HG02981 (cell line): ENCODE measurements around the gene PABPC1L.

Experiments
- ATAC-seq: cut with Tn5 transposase; IDR thresholded peaks from one replicate; pipeline ENCODE4 v1.9.1; 2021; ENCODE audit warnings: mild to moderate bottlenecking, moderate library complexity; ENCODE audit not compliant: unreplicated experiment

PABPC1L gene

GRCh38 chr20:44942264-44942973, 32.6 kb downstream of the PABPC1L start:
- no peak for ATAC-seq

DNA sequence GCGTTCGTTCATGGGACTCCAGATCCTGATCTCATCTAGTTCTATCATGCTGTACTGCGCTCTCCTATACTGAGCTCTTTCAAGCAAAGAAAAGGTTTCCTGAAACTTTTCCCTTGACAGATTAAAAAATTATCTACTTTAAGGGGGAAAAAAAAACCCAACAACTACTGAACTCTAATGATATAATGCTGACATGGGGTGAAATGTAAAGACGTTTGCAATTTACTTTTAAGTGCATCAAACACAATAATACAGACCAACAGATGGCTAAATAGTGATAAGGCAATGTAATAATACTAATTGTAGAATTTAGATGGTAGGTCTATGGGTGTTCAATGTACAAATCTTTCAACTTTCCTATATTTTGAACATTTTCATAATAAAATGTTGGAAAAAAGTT, 34.0 kb downstream of the PABPC1L start:
- no peak for ATAC-seq

GRCh38 chr20:44945261-44945660, 35.4 kb downstream of the PABPC1L start:
- ATAC-seq: no peak

DNA sequence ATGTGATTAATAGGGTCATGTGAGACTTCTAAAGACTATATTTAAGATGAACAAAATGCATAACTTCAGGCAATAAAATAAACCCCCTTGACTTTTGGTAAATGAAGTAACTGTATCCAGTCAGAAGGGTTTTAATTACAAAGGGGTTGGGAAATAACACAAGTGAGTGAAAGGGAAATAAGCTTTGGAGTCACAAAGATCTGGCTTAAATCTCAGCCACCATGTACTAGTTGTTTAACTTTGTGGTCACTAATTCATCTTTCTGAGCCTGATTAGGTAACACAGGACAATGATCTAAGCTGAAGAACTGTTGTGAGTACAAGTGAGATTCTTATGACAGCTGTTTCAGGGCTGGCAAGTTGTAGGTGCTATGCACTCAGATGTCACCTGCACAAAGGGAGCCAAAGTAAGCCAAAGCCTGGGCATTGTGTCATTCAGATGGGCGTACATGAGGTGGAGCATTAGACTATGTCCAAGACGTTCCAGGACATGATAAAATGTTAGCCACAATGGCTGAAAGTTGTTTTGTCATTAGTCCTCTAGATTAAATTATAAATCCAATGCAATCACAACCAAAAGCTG, 36.5 kb downstream of the PABPC1L start:
- no peak for ATAC-seq

- ATAC-seq: no peak
Observed at GRCh38 chr20:44948107-44948506, 38.2 kb downstream of the PABPC1L start.

- ATAC-seq: no peak
Observed at GRCh38 chr20:44948513-44948912, 38.7 kb downstream of the PABPC1L start.

DNA sequence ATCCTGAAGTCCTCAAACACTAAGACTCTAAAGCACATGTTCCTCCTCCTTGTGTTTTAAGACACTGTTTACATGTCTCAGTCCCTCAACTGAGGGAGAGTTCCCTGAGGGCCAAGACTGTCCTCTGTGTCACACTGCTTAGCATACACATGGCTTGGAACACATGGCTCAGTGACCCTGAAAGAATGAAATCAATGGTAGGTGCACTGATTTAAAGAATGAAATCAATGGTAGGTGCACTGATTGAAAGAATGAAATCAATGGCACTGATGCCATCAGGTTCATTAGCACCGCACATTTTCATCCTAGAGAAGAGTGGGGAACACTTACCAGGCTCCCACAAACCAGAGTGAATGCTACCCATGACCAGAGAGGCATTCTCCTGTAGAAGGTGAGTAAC, 40.5 kb downstream of the PABPC1L start:
- no peak for ATAC-seq

DNA sequence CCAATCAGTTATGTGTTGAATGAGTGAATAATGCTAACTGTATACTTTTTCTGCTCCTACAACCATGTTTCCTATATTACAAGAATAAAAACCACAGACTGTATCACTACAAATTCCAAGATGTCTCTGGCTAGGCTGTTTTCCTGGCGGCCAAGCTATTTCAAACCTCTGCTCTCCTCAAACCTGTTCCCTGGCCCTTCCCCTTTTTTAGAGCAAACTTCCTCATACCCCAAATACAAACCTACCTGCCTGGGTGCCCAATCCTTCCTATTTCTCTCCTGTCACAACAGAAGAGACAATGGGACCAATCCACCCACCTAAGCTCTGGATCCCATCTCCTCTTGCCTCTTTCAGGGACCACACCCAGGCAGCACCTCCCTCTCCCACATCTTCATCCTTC, 42.9 kb downstream of the PABPC1L start:
- ATAC-seq: no peak

DNA sequence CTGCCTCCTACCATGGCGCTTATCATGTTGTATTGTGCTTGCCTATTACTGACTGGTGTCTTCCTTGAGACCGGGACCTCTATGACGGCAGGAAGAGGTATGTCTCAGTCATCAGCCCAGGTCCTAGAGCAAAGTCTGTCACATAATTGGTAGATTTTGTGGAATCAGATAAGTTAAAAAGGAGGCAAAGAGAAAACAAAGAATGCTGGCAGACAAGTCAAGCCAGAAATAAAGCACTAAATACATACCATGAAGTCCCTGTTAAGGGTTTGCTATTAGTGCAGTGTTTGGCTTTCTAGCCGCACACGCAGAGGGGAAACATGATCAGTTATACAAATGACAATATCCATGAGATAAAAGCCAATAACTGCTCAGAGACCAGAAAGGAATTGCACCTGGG, 44.4 kb downstream of the PABPC1L start:
- ATAC-seq: no peak

DNA sequence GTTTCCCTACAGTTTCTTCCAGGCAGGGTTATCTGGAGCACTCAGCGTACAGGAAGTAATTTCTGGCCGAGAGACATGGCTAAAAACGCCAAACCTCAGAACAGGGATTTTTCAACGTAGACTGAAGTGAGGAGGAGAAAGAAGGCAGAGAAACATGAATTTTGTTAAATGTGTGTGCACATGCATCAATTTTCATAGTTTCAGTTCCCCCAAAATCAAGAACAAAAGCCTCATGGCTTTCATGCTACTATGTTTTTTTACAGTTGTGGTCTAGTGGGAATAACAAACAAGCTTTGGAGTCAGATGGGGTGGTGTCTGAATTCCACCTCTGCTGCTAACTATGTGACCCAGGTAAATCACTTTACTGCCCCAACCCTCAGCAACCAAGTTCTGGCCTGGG, 45.4 kb downstream of the PABPC1L start:
- ATAC-seq: no peak

- no peak for ATAC-seq
Observed at GRCh38 chr20:44956410-44956809, 46.5 kb downstream of the PABPC1L start.

DNA sequence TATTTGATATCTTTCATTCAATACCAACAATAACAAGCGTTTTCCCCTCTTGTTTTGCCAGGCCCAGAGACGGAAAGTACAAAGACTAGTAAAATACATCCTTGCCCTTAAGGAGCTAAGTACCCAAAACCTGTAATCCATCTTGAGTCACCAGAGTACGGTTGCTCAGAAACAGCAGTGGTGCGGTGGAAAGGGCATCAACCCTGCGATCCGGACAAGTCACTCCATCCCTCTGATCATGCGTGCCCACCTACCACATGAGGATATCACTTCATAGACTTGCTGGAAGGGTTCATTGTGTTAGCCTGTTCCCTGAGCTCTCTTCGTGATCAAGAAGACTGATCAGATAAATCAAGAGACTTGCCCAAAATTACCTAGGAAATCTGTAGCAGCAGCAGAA, 48.4 kb downstream of the PABPC1L start:
- ATAC-seq: no peak

DNA sequence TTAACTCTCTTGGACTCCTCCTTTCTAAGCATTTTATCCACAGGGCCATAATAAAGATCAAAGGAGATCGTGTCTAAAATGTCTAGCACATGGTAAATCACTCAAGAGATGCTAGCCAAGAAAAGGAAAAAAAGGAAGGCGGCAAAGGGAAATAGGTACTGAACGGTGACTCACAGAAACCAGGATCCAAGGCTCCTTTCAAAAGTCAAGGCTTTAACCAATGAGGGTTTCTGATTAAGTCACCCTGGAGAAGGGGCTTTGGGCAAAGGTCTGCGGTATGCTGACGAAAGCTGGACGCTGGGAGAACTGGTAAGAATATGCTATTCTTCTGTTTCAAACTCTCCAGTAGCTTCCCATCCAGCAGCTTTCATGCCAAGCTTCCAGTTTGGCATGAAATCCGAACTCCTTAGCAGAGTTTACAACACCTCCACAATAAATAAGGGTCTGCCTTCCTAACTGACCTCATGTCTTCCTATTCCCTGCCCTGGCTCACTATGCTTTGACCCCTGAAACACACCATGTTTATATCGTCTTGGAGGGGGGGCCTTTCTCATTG, 49.3 kb downstream of the PABPC1L start:
- no peak for ATAC-seq

- ATAC-seq: no peak
Observed at GRCh38 chr20:44959638-44960102, 49.8 kb downstream of the PABPC1L start.

DNA sequence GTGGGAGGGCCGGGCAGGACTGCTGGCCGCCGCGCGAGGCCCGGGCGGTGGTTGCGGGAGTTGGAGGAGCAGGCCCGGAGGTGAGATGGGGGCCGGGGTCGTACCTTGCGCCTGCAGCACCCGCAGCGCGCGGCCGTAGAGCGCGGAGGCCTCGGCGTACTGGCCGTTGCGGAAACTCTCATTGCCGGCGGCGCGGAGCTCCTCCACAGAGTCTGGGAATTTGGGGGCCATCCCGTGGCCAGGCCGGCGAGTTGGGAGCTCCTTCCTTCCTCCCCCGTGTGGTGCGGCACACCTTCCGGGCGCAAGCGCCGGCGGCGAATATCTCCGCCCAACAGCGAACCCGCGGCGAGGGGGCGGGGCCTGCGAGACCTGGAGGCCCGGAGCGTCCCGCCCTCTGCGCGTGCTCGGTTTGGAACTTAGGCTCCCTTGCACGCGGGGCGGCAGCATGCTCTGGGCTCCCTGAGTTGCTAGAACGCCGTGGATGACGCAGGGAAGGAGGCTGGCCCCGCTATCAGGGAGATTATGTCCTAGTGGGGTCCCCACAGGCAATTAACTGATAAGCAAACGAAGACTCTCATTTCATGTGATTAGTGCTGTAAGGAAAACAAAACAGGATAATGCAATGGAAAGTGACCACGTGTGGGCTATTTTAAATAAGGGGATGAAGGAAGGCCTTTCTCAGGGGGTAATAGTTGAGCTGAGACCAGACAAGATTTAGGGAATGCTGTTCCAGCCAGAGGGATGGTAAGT, 50.4 kb downstream of the PABPC1L start, which contains the start of gene TOMM34:
Gene TOMM34, minus strand, starts transcription at position 295 of the 750 bp plus-strand sequence. Its CDS starts 64 bp downstream, at position 231.
- ATAC-seq: peak; percentile 88

- no peak for ATAC-seq
Observed at GRCh38 chr20:44961011-44961869, 51.4 kb downstream of the PABPC1L start.

DNA sequence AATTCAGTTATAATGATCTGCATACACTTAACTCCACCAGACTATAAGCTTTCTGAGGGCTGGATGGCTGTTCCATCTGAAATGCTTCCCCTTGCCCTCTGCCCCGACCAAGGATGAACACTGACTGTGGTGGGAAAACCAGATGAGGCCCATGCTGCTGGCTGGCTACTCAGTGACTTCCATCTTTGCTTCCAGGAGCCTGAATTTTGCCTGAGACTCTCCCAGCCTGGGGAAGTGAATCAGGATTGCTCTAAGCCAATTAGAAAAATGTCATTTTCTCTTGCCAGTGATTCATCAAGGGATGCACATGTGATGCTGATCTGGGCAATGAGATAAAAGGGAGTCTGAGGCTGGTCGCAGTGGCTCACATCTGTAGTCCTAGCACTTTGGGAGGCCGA, 52.0 kb downstream of the PABPC1L start:
- no peak for ATAC-seq

GRCh38 chr20:44962483-44962882, 52.6 kb downstream of the PABPC1L start:
- ATAC-seq: no peak

- no peak for ATAC-seq
Observed at GRCh38 chr20:44963325-44964215, 53.7 kb downstream of the PABPC1L start.

- no peak for ATAC-seq
Observed at GRCh38 chr20:44965651-44966029, 55.8 kb downstream of the PABPC1L start.
